Stimulated activated CD8-positive, alpha-beta memory T cell treated with anti-CD3 and anti-CD28 coated beads, Interleukin-12 subunit alpha, Interleukin-12 subunit beta, amount 100 ng/mL, for 24 hours (primary cell): Measurements from ENCODE around the gene TLE5.

Source experiments
- DNase-seq: peaks from one replicate; pipeline ENCODE4 v3.0.0-alpha.2; 2020; ENCODE audit errors: extremely low read depth

Gene TLE5

GRCh38 chr19:3062165-3063105 is at the start of gene TLE5:
TSS of gene TLE5 (minus strand) at chr19:3062495. CDS start at chr19:3062200, 295 bp downstream.
- no peak for DNase-seq

GRCh38 chr19:3111586-3112247 is 49.4 kb upstream of the TLE5 start:
- no peak for DNase-seq

- no peak for DNase-seq
Observed at GRCh38 chr19:3110126-3110825, 48.0 kb upstream of the TLE5 start.

- no peak for DNase-seq
Observed at GRCh38 chr19:3109491-3109890, 47.2 kb upstream of the TLE5 start.

- DNase-seq, result peak; percentile 28
Observed at GRCh38 chr19:3108775-3109174, 46.5 kb upstream of the TLE5 start.

- no peak for DNase-seq
Observed at GRCh38 chr19:3107658-3108057, 45.4 kb upstream of the TLE5 start.

- no peak for DNase-seq
Observed at GRCh38 chr19:3106509-3107141, 44.3 kb upstream of the TLE5 start.

GRCh38 chr19:3105641-3106508 is 43.6 kb upstream of the TLE5 start:
- DNase-seq, result no peak

GRCh38 chr19:3104708-3104983 is 42.4 kb upstream of the TLE5 start:
- no peak for DNase-seq

- DNase-seq, result no peak
Observed at GRCh38 chr19:3102239-3103140, 40.2 kb upstream of the TLE5 start.

GRCh38 chr19:3100747-3101730 is 38.7 kb upstream of the TLE5 start:
- DNase-seq, result no peak

- no peak for DNase-seq
Observed at GRCh38 chr19:3100331-3100730, 38.0 kb upstream of the TLE5 start.

- no peak for DNase-seq
Observed at GRCh38 chr19:3099347-3100145, 37.3 kb upstream of the TLE5 start.

GRCh38 chr19:3098515-3099346 is 36.4 kb upstream of the TLE5 start:
- no peak for DNase-seq

GRCh38 chr19:3098141-3098514 is 35.8 kb upstream of the TLE5 start:
- no peak for DNase-seq

- no peak for DNase-seq
Observed at GRCh38 chr19:3097442-3097871, 35.2 kb upstream of the TLE5 start.

GRCh38 chr19:3096902-3097326 is 34.6 kb upstream of the TLE5 start:
- no peak for DNase-seq
